Inferior parietal cortex (tissue), 1 donor: ENCODE data around the gene SYNGR2.

Source experiments
- DNase-seq: peaks from one replicate; pipeline ENCODE4 v3.0.0-alpha.2; 2016; ENCODE audit errors: extremely low spot score

SYNGR2 gene

DNA sequence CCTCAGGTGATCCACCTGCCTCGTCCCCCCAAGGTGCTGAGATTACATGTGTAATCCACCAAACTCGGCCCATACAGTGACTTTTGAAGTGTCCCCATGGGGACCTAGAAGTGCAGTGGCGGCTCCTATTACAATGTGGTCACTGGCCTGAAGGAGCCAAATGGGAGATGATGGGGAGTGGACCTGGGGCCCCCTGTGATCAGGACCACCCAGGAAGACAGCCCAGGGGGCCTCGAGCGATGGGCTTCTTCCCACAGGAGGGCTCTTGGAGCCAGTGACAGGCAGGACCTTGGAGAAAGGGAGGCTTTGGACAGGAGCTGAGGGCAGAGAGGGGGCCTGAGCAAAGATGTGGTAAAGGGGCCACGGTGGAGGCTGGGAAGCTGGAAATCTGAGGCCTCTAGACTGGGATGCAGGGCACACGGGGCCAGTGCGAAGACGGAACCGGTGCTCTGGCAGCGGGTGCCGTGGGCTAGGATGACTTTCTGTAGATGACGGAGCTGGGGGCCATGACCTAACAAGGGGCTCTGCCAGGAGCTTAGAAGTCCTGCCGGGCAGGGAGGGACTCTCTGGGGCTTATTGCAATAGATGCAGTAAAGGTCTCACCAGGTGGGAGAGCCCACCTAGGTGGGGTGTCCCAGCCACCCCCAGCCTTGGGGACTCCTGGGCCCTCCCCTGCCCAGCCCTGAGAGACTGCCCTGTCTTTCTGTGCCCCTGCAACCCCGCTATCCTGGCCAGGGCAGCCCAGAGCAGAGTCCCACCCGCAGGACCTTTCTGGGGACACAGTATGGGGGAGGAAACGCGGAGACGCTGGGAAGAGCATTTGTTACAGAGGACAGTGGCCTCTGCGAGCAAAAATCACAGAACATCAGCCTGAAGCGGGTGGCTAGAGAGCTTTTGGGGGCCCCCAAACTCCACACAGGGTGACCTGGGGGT is 24.9 kb upstream of the SYNGR2 start:
- no peak for DNase-seq

DNA sequence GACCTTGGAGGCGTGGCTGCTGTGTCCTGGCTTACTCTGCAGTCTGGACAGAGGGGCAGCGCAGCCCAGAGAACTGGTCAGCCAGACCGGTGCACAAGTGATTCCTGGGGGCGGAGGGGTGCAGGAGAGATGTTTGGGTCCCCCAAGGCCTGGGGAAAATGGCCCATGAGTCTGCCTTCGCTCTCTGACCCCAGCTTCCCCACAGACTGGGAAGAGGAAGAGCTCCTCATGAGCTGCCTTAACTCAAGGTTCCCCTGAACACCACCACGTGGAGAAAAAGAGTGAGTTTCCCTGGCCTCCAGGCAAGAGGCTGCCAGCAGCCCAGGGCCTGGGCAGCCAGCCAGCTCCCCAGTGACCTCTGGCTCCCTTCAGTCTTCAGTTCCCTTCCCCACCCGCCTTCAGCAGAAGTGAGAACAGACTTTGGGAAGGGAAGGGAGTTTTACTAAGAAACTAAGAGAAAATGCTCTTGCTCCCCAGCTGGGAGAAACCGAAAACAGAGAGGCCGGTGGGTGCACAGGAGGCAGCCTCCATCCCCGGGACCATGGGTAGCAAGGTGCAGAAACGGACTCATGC is 24.1 kb upstream of the SYNGR2 start:
- DNase-seq = peak; percentile 65

GRCh38 chr17:78144736-78145641 is 23.4 kb upstream of the SYNGR2 start:
- DNase-seq = no peak

- no peak for DNase-seq
Observed at GRCh38 chr17:78146471-78146869, 21.9 kb upstream of the SYNGR2 start.

DNA sequence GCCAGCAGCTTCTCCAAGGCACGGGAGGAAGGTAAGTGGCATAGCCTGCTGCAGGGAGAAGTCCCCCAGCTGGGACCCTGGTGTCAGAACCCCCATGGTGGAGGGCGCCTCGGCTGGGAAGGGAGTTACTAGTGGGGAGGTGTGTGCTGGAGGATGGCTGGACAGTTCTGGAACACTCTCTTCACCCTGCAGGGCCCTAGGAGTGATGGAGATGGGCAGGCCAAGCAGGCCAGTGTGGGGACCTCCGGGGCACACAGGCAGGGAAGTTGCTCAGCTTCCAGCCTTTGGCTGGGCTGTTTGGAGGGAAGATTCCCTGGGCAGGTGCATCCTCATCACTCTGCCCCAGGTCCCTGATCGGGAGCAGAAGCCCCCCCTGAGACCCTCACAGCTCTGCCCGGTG is 21.5 kb upstream of the SYNGR2 start:
- no peak for DNase-seq

DNA sequence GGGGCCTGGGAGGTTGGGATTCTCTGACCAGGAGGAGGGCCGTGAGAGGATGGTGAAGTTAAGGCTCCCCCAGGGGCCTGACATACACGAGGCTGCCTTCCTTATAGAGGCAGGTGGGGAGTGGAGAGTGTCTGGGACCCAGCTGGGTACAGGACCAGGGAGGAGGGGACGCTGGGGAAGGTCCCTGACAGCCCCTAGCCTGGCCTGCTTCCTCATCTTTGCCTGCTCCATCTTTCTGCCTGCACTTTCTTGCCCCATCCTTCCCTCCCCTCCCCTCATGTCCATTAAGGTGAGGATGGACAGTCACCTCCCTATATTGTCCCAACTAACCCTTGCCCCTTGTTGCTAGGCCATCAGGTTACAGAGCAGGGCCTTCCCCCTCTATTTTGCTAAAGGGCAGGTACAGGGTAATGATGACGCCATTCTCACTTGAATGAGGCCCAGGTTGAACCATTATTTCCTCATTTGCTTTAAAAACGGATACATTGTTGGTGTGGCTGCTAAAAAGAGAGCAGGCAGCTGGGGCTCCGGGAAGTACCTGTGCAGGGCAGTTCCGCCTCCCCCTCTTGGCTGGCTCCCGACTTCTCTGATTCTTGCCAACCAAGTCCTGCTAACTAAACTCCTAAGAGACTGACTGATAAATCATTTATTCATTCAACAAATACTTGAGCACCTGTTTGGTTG is 20.9 kb upstream of the SYNGR2 start:
- DNase-seq = no peak

- DNase-seq = no peak
Observed at GRCh38 chr17:78148286-78149016, 19.9 kb upstream of the SYNGR2 start.

DNA sequence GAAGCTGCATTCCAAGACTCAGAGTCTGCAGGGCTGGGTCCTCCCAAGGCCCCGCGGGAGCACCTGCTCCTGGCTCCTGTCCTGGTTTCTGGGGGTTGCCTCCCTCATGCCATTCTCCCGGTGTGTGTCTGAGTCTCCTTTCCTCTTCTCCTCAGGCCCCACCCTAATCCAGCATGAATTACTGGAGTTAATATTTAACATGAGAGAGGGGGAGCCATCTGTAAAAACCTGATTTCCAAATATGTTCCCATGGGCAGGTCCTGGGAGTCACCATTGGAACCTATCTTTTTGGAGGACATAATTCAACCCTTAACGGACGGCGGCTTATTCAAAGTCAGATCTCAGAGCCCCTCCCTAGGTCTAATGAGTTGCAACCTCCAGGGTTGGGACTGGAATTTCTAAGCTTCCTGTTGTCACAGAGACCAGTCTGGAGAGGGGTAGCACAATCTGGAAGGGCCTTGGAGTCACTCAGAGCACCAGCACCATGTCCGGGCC is 16.8 kb upstream of the SYNGR2 start:
- DNase-seq = no peak

GRCh38 chr17:78154903-78155811 is 13.2 kb upstream of the SYNGR2 start:
- no peak for DNase-seq

DNA sequence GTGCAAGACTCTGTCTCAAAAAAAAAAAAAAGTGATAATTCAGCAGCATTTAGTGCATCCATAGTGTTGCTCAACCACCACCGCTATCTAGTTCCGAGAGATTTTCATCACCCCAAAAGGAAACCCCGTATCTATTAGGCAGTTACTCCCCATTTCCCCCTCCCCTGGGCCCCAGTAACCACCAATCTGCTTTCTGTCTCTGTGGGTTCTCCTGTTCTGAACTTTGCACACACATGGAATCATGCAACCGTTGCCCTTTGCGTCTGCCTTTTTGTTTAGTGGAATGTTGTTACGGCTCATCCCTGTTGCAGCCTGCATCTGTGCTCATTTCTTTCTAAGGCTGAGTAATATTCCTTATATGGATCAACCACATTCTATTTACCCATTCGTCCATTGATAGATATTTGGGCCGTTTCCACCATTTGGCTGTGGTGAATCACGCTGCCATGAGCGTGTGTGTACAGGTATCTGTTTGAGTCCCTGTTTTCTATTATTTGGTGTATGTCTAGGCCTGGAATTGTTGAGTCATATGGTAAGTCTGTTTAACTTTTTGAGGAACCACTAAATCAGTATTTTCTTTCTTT is 8.7 kb upstream of the SYNGR2 start:
- no peak for DNase-seq

GRCh38 chr17:78163881-78164747 is 4.3 kb upstream of the SYNGR2 start:
- DNase-seq = no peak

DNA sequence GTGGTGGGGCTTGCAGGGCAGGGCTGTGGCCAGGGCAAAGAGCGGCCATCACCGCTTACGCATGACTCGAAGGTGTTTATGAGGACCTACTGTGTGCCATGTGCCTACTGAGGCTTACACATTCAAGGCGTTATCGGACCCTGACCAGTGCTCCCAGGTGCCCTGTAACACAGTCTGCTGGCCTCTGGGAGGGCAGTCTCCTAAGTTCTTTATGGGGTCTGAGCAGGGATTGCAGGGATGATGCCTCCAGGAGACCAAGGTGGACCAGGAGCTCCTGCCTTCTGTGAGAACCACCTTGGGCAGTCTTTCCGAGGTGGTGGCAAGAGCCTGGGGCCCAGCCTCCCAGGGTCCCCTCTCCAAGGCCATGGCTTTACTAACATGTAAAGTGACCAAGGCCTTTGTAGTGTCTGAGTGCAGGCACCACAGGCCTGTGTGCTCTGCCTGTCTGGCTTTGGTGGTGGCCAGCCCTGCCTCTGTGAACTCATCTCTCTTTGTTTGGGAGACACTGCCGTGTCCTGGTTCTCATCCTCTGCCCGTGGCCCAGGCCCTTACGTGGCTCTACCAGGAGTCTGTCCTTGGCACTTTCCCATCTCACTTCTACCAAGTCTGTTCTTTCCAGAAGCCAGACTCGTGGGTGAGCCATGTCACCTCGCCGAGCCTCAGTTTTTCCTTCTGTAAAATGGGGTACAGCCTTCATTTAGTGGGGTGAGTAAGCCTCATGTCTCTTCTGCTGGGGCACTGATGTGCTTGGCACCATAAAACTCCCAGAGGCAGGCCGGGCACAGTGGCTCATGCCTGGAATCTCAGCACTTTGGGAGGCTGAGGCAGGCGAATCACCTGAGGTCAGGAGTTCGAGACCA is 3.4 kb upstream of the SYNGR2 start:
- DNase-seq = no peak

DNA sequence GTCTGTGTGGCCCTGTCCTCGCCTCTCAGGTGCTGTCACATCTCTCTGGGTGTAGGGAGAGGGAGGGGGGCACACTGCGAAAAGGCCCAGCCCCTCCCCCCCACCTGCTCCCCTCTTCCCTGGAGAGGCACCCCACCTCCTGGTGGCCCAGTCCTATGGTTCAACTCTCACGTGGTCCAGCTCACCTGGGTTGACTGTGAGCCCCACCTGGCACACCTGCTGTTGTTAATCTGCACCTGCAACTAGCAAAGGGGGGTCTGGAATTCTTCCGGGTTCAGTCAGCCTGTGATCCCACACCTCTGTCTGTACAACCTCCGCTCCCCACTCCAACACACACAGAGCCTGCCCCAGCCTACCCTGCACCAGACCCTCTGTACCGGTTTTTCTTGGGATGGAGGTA is 2.0 kb upstream of the SYNGR2 start:
- no peak for DNase-seq

DNA sequence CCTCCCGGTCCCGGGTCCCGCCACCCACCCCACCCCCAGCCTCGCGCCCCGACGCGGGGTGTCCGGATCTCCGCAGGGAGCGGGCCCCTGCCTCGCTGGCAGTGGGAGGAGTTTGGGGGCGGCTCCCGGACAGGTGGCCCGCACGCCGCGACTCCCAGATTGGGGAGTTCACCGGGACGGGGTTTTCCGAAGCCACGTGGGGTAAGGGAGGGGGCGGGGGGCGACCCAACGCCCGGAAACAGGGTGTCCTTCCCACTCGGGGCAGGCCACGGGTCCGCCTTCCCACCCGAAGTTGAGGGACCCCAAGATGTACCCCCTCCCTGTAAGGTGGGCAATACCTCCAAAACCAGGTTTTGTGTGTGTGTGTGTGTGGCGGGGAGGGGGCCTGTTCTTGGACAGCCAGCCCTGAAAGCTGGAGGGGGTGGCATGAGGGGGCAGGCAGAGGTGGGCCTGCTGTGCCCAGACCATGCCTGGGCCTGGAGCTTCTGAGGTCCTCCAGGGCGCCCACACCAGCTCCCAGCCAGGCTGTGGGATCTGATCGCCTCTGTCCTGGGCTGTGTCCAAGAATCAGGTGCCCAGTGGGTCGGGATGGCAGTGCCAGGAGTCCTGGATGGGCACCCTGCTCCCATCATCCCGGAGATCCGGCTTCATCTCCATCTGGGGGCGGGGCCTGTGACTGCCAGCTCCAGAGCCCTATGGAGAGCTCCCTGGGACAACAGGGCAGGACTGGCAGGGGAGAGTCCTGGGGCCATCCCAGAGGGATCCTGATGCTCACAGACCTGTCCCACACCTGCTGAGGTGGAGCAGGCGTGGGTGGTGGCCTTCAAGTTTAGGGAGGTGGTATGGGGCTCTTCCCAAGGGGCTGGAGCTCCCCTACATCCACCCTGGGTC is 767 bp downstream of the SYNGR2 start:
- DNase-seq = no peak

- no peak for DNase-seq
Observed at GRCh38 chr17:78170692-78171590, 2.6 kb downstream of the SYNGR2 start.
